H1 (cell line): Measurements from ENCODE around the gene GNG7. TPM values are rescaled to one million over a fixed set of nuclear protein-coding genes. Genes with fewer than 3 reads are reported as not detected.

Experiments
- CTCF ChIA-PET: fragments of 300-600 bp; sonication (Branson Sonifier 250); formaldehyde crosslinking; loops from one replicate; lab custom pipeline; 2021; ENCODE audit not compliant: partially characterized antibody; lab: Charles Lee
- POLR2A ChIA-PET: fragments of 300-600 bp; sonication (Branson Sonifier 250); formaldehyde crosslinking; loops from one replicate; lab custom pipeline; 2021; ENCODE audit warnings: inconsistent platforms; ENCODE audit not compliant: partially characterized antibody; lab: Charles Lee
- DNase-seq, 2 experiments: peaks; one replicate each; pipeline versions ENCODE4 v3.0.0 to v3.0.0-alpha.2; 2010 to 2022; ENCODE audit warnings: low spot score in 2 of 2, low read depth in 1 of 2, mixed read lengths in 1 of 2
- FAIRE-seq: peaks from 2 replicates; lab custom pipeline; 2011; peaks lifted over from hg19 to GRCh38; lab: Jason Lieb, UNC
- H2AFZ ChIP-seq: 2 replicates; pipeline ENCODE4 v1.8.1; 2012; ENCODE audit warnings: low read length, inconsistent platforms
- H2AK5ac ChIP-seq: 2 replicates; pipeline ENCODE4 v1.6.1; 2013; ENCODE audit warnings: low read depth, low read length
- H2BK120ac ChIP-seq: replicated peaks from 2 replicates; pipeline ENCODE3; 2013; ENCODE audit warnings: low read depth, low read length, inconsistent platforms
- H2BK12ac ChIP-seq: 2 replicates; pipeline ENCODE4 v1.6.1; 2013; ENCODE audit warnings: low read depth, low read length
- H2BK15ac ChIP-seq: 2 replicates; pipeline ENCODE4 v1.6.1; 2013; ENCODE audit warnings: low read length
- H2BK20ac ChIP-seq: 2 replicates; pipeline ENCODE4 v1.6.1; 2013; ENCODE audit warnings: low read length
- H2BK5ac ChIP-seq: 2 replicates; pipeline ENCODE4 v1.6.1; 2013; ENCODE audit warnings: low read depth, low read length
- H3K14ac ChIP-seq: 2 replicates; pipeline ENCODE4 v1.6.1; 2013; ENCODE audit warnings: inconsistent platforms; ENCODE audit not compliant: insufficient read length
- H3K18ac ChIP-seq: 2 replicates; pipeline ENCODE4 v1.6.1; 2013; ENCODE audit warnings: low read length; ENCODE audit errors: extremely low read depth
- H3K23ac ChIP-seq: 2 replicates; pipeline ENCODE4 v1.6.1; 2013; ENCODE audit warnings: inconsistent platforms; ENCODE audit not compliant: insufficient read length
- H3K23me2 ChIP-seq: 2 replicates; pipeline ENCODE4 v1.6.1; 2013; ENCODE audit warnings: low read depth, low read length
- H3K27ac ChIP-seq: 2 replicates; pipeline ENCODE4 v1.6.1; 2011; ENCODE audit warnings: low read depth, low read length, inconsistent platforms
- H3K27me3 ChIP-seq, 4 experiments: replicated peaks in 1 of 4; 1 replicate in 1 of 4; 2 replicates in 3 of 4; pipeline versions ENCODE4 v1.6.1 to v1.8.1; 2011 to 2013; ENCODE audit warnings: low read length in 3 of 4, mild to moderate bottlenecking in 3 of 4, inconsistent platforms in 2 of 4, mixed read lengths in 2 of 4, moderate library complexity in 1 of 4; ENCODE audit not compliant: control insufficient read depth in 3 of 4, insufficient read depth in 3 of 4; ENCODE audit errors: extremely low read depth in 1 of 4
- H3K36me3 ChIP-seq, 4 experiments: 2 replicates each; pipeline versions ENCODE4 v1.6.1 to v1.8.1; 2011 to 2013; ENCODE audit warnings: mild to moderate bottlenecking in 4 of 4, low read length in 3 of 4, moderate library complexity in 2 of 4, control low read depth in 1 of 4, inconsistent platforms in 1 of 4; ENCODE audit not compliant: insufficient read depth in 4 of 4, control insufficient read depth in 2 of 4
- H3K4ac ChIP-seq: replicated peaks from 2 replicates; pipeline ENCODE3; 2013; ENCODE audit warnings: low read length, low read depth, mixed read lengths, inconsistent platforms; ENCODE audit not compliant: insufficient read length
- H3K4me1 ChIP-seq, 4 experiments: replicated peaks in 1 of 4; 1 replicate in 1 of 4; 2 replicates in 3 of 4; pipeline versions ENCODE4 v1.6.1 to v1.8.1; 2011 to 2013; ENCODE audit warnings: low read length in 3 of 4, inconsistent platforms in 2 of 4, mixed read lengths in 1 of 4; ENCODE audit not compliant: insufficient read depth in 4 of 4, control insufficient read depth in 3 of 4
- H3K4me2 ChIP-seq, 2 experiments: 2 replicates each; pipeline versions ENCODE4 v1.6.1 to v1.8.1; 2011 to 2013; ENCODE audit warnings: low read depth in 2 of 2, low read length in 2 of 2, control low read depth in 1 of 2, inconsistent platforms in 1 of 2, mild to moderate bottlenecking in 1 of 2; ENCODE audit not compliant: insufficient read depth in 1 of 2
- H3K4me3 ChIP-seq, 4 experiments: fragments of 200-600, 300-600 bp in 1 of 4; sonication (generic), shearing (Covaris generic), sonication (Bioruptor Twin) in 1 of 4; 2 replicates each; pipeline versions ENCODE4 v1.5.1 to v1.8.1; 2011 to 2016; ENCODE audit warnings: low read length in 4 of 4, low read depth in 3 of 4, control low read depth in 2 of 4, inconsistent platforms in 2 of 4, mild to moderate bottlenecking in 2 of 4, mixed read lengths in 1 of 4, moderate library complexity in 1 of 4; ENCODE audit not compliant: insufficient read depth in 2 of 4; ENCODE audit errors: extremely low read depth in 1 of 4
- H3K56ac ChIP-seq: replicated peaks from 2 replicates; pipeline ENCODE3; 2013; ENCODE audit warnings: low read depth, mild to moderate bottlenecking, mixed read lengths, low read length, inconsistent platforms; ENCODE audit not compliant: insufficient read length
- H3K79me1 ChIP-seq: 2 replicates; pipeline ENCODE4 v1.6.1; 2013; ENCODE audit warnings: low read depth, low read length, control low read depth
- H3K79me2 ChIP-seq, 2 experiments: 2 replicates each; pipeline versions ENCODE4 v1.6.1 to v1.8.1; 2012 to 2013; ENCODE audit warnings: low read length in 2 of 2, mild to moderate bottlenecking in 2 of 2, inconsistent platforms in 1 of 2; ENCODE audit not compliant: insufficient read depth in 2 of 2, control insufficient read depth in 1 of 2
- H3K9ac ChIP-seq, 4 experiments: replicated peaks in 1 of 4; 1 replicate in 1 of 4; 2 replicates in 3 of 4; pipeline versions ENCODE4 v1.6.1 to v1.8.1; 2011 to 2013; ENCODE audit warnings: low read depth in 3 of 4, low read length in 3 of 4, control low read depth in 2 of 4, mild to moderate bottlenecking in 2 of 4, moderate library complexity in 2 of 4, inconsistent platforms in 1 of 4; ENCODE audit errors: extremely low read depth in 1 of 4
- H3K9me3 ChIP-seq, 2 experiments: 2 replicates each; pipeline versions ENCODE4 v1.6.1 to v1.8.1; 2012 to 2013; ENCODE audit warnings: mild to moderate bottlenecking in 2 of 2, moderate library complexity in 2 of 2, control low read depth in 1 of 2, inconsistent platforms in 1 of 2, low read depth in 1 of 2, low read length in 1 of 2, mixed read lengths in 1 of 2; ENCODE audit not compliant: insufficient read depth in 2 of 2
- H4K20me1 ChIP-seq, 2 experiments: replicated peaks in 1 of 2; 2 replicates each; pipeline versions ENCODE3 to v1.8.1; 2011 to 2013; ENCODE audit warnings: inconsistent platforms in 2 of 2, low read length in 2 of 2, mild to moderate bottlenecking in 1 of 2; ENCODE audit not compliant: insufficient read depth in 2 of 2, control insufficient read depth in 1 of 2
- H4K5ac ChIP-seq: 2 replicates; pipeline ENCODE4 v1.6.1; 2013; ENCODE audit warnings: low read length, low read depth, mixed read lengths, inconsistent platforms; ENCODE audit not compliant: insufficient read length
- H4K8ac ChIP-seq: 2 replicates; pipeline ENCODE4 v1.8.0; 2013; ENCODE audit warnings: mild to moderate bottlenecking, moderate library complexity, low read length, inconsistent platforms; ENCODE audit not compliant: insufficient read depth; ENCODE audit errors: extremely low read depth
- H4K91ac ChIP-seq: replicated peaks from 2 replicates; pipeline ENCODE3; 2013; ENCODE audit warnings: low read length, mixed read lengths, inconsistent platforms; ENCODE audit not compliant: insufficient read length
- BRCA1 ChIP-seq: IDR thresholded peaks from 2 replicates; pipeline ENCODE4 v1.6.1; 2012; ENCODE audit warnings: low read depth, low read length, improper control_type of control experiment
- EZH2 ChIP-seq: fragments of 200-600 bp; sonication (generic); IDR thresholded peaks from 2 replicates; pipeline ENCODE4 v1.7.1; 2012; ENCODE audit warnings: low read depth, mild to moderate bottlenecking, moderate library complexity, low read length, inconsistent platforms; ENCODE audit not compliant: severe bottlenecking
- GABPA ChIP-seq: IDR thresholded peaks from 2 replicates; pipeline ENCODE4 v1.6.1; 2011; ENCODE audit warnings: mild to moderate bottlenecking, low read length, moderate library complexity, borderline replicate concordance; ENCODE audit not compliant: insufficient read depth
- GTF2F1 ChIP-seq: IDR thresholded peaks from 2 replicates; pipeline ENCODE4 v1.6.1; 2012; ENCODE audit warnings: low read depth, low read length, improper control_type of control experiment, borderline replicate concordance
- HDAC2 ChIP-seq, 2 experiments: fragments of 300-600 bp in 1 of 2; sonication (generic) in 1 of 2; IDR thresholded peaks; 2 replicates each; pipeline ENCODE4 v1.6.1; 2011 to 2012; ENCODE audit warnings: low read depth in 2 of 2, low read length in 2 of 2, mild to moderate bottlenecking in 2 of 2, moderate library complexity in 2 of 2, borderline replicate concordance in 1 of 2, inconsistent platforms in 1 of 2
- SP1 ChIP-seq: IDR thresholded peaks from 2 replicates; pipeline ENCODE4 v1.6.1; 2011; ENCODE audit warnings: low read depth, low read length
- TAF7 ChIP-seq: optimal IDR thresholded peaks from 2 replicates; pipeline ENCODE3; 2011; ENCODE audit warnings: low read depth, mild to moderate bottlenecking, inconsistent platforms, low read length, moderate library complexity, borderline replicate concordance
- WGBS, 2 experiments: shearing (Covaris generic) in 1 of 2; methylation state at CpG; one replicate each; pipeline versions ENCODE4 v1.1.6 to v1.1.7; 2013 to 2015; ENCODE audit warnings: low lambda C conversion rate in 2 of 2, mixed read lengths in 2 of 2, inconsistent platforms in 1 of 2, low coverage in 1 of 2, missing lambda C conversion rate in 1 of 2; ENCODE audit not compliant: insufficient replicate concordance in 2 of 2, insufficient coverage in 1 of 2, insufficient read length in 1 of 2; ENCODE audit errors: extremely low coverage in 1 of 2, missing lambda C conversion rate in 1 of 2; 5-methylcytosine and 5-hydroxymethylcytosine counted together
- polyA plus RNA-seq, 7 experiments: library from polyadenylated mRNA; depleted of rRNA in 3 of 7; stranded (reverse) in 5 of 7; unstranded in 2 of 7; fragments of >200 nt in 5 of 7; fragments of 200-250 nt in 2 of 7; gene quantifications; 1 replicate in 5 of 7; 2 replicates in 1 of 7; 4 replicates in 1 of 7; pipeline versions ENCODE4 v1.2.1 to v1.2.3, GENCODE V29; 2011 to 2013; ENCODE audit warnings: missing spikeins in 2 of 7, mixed read lengths in 2 of 7
- total RNA-seq: library from RNA; stranded (reverse); fragmentation: NEBNext Ultra II Directional; extraction: Animal tissue kit (Norgen Biotek cat#: 25700); gene quantifications from 2 replicates; pipeline ENCODE4 v1.2.1, GENCODE V29; 2021

Gene GNG7
- total and polyA plus RNA-seq, 2 of the 8 experiments (the other 6 are each of a cell fraction or from before 2014, with no cell fraction given), result 2.8 to 7.8 TPM

- Histone ChIP-seq H2AK5ac (no peak overlapping the region), H3K18ac (no peak overlapping the region), H3K23me2 (no peaks in the 10 kb centered on the region), H2BK120ac (no peak overlapping the region), H2BK5ac (no peak overlapping the region), H3K9ac (no peak overlapping the region), H3K36me3 (no peaks in the 10 kb centered on the region), H3K79me2 (no peaks in the 10 kb centered on the region), H4K20me1 (no peaks in the 10 kb centered on the region), H3K14ac (no peak overlapping the region), H2BK20ac (no peak overlapping the region), H3K23ac (no peak overlapping the region), H3K9me3 (peaks cover 11 to 13% of the 10 kb centered on the region in 2 experiments), H3K27ac (no peak overlapping the region), H2AFZ (no peak overlapping the region), H3K4ac (no peak overlapping the region), H3K4me1 (no peaks in the 10 kb centered on the region; a peak in 1 of 7 replicates), H2BK15ac (no peak overlapping the region), H2BK12ac (no peak overlapping the region), H4K91ac (no peak overlapping the region), H3K27me3 (no peaks in the 10 kb centered on the region), H3K4me3 (no peak overlapping the region), H3K4me2 (no peak overlapping the region), H3K56ac (no peak overlapping the region), H4K8ac (no peak overlapping the region), H4K5ac (no peak overlapping the region), H3K79me1 (no peaks in the 10 kb centered on the region)
- ChIA-PET POLR2A (interaction anchor here (0.6 to 1.8 kb wide), 4 partner anchors 10 to 58 kb away, joined by 3 to 11 read pairs (median 4); partner anchors contain the start of gene GADD45B), CTCF (interaction anchor here (0.9 to 1.6 kb wide), 3 partner anchors 13 to 150 kb away, joined by 3 to 4 read pairs (median 3); no protein-coding TSS in a partner anchor)
- WGBS, 2 experiments, result 92% methylated on average over 6 of the region's 6 CpGs; no CpG with 5 or more reads in 1 of the 2 experiments
- DNase-seq, result no peak
- TF ChIP-seq EZH2, result no peak
- TF ChIP-seq TAF7, result no peak
- TF ChIP-seq SP1, result no peak
- TF ChIP-seq BRCA1, result no peak
- TF ChIP-seq GABPA, result no peak
- no peak for TF ChIP-seq HDAC2 (IDR thresholded peaks at IDR 0.05; ENCODE audit: borderline replicate concordance in 1 of 2, low read depth in 2 of 2, low read length in 2 of 2)
- no peak for TF ChIP-seq GTF2F1
- no peak for FAIRE-seq
Observed at GRCh38 chr19:2533686-2534422, 168.6 kb downstream of the GNG7 start.
